KMS-11 (cell line): Measurements from ENCODE around the gene C11orf24.
"Not testable (repeated sequence)": the region's sequence is repeated elsewhere in the genome, so short reads cannot be mapped to it uniquely, and the experiment has no call there.

Source experiments
- H2AFZ ChIP-seq: fragments of 200-600 bp; sonication (generic); 2 replicates; pipeline ENCODE4 v1.6.1; 2016; ENCODE audit warnings: antibody characterized with exemption, mixed run types, low read depth
- H3K27ac ChIP-seq: fragments of 200-600 bp; sonication (generic); 2 replicates; pipeline ENCODE4 v1.6.1; 2016; ENCODE audit warnings: mild to moderate bottlenecking, mixed run types
- H3K27me3 ChIP-seq: fragments of 200-600 bp; sonication (generic); 2 replicates; pipeline ENCODE4 v1.6.1; 2017; ENCODE audit warnings: mild to moderate bottlenecking, low read depth, mixed run types, moderate library complexity; ENCODE audit not compliant: insufficient read depth
- H3K36me3 ChIP-seq: fragments of 200-600 bp; sonication (generic); 2 replicates; pipeline ENCODE4 v1.6.1; 2017; ENCODE audit warnings: mild to moderate bottlenecking, mixed run types; ENCODE audit not compliant: insufficient read depth
- H3K4me1 ChIP-seq: fragments of 200-600 bp; sonication (generic); 2 replicates; pipeline ENCODE4 v1.6.1; 2016; ENCODE audit warnings: mild to moderate bottlenecking, low read depth, mixed run types; ENCODE audit not compliant: poor library complexity, severe bottlenecking
- H3K4me2 ChIP-seq: fragments of 200-600 bp; sonication (generic); 2 replicates; pipeline ENCODE4 v1.7.0; 2016; ENCODE audit warnings: mild to moderate bottlenecking, mixed run types
- H3K4me3 ChIP-seq: fragments of 200-600 bp; sonication (generic); IDR thresholded peaks from 2 replicates; pipeline ENCODE4 v1.6.1; 2017; ENCODE audit warnings: low read depth, low read length, mixed read lengths; ENCODE audit not compliant: insufficient read depth
- H3K79me2 ChIP-seq: fragments of 200-600 bp; sonication (generic); 2 replicates; pipeline ENCODE4 v1.6.1; 2016; ENCODE audit warnings: low read depth, mixed run types; ENCODE audit not compliant: insufficient read depth
- H3K9ac ChIP-seq: fragments of 200-600 bp; sonication (generic); 2 replicates; pipeline ENCODE4 v1.6.1; 2016; ENCODE audit warnings: mild to moderate bottlenecking, mixed run types
- H4K20me1 ChIP-seq: fragments of 200-600 bp; sonication (generic); 2 replicates; pipeline ENCODE4 v1.6.1; 2016; ENCODE audit warnings: mild to moderate bottlenecking, mixed run types; ENCODE audit not compliant: insufficient read depth
- TF ChIP-seq, protein P1 (sequence below): fragments of 200-600 bp; sonication (generic); conservative IDR thresholded peaks from 2 replicates; pipeline ENCODE4 v1.6.1; 2017; ENCODE audit warnings: low read depth, mild to moderate bottlenecking, antibody characterized with exemption, low read length, moderate library complexity, mixed read lengths

Gene C11orf24

DNA sequence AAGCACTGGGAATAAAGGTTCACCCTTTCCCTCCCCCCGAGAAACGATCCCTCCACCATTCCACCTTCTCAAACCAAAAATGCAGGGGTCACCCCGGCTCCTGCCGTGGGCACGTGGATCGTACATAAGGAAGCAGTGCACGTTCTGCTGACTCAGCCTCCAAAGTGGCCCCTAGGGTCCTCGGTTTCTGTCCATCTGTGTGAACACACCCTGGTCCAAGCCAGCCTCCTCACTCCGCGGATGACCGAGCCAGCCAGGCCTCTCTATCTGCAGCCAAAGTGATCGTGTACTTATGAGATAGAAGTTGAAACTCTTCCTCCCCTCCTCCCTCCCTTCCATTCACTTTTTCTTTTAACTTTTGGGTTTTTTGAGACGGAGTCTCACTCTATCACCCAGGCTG lies 16.2 kb downstream of the C11orf24 start:
- Histone ChIP-seq H3K27ac (no peak overlapping the region), H3K79me2 (no peaks in the 10 kb centered on the region), H2AFZ (no peak overlapping the region), H3K4me3 (no peak overlapping the region), H4K20me1 (no peaks in the 10 kb centered on the region), H3K4me1 (peaks cover 10% of the 10 kb centered on the region), H3K36me3 (no peaks in the 10 kb centered on the region), H3K9ac (no peak overlapping the region), H3K4me2 (no peak overlapping the region), H3K27me3 (no peaks in the 10 kb centered on the region)
- TF ChIP-seq, protein P1, sequence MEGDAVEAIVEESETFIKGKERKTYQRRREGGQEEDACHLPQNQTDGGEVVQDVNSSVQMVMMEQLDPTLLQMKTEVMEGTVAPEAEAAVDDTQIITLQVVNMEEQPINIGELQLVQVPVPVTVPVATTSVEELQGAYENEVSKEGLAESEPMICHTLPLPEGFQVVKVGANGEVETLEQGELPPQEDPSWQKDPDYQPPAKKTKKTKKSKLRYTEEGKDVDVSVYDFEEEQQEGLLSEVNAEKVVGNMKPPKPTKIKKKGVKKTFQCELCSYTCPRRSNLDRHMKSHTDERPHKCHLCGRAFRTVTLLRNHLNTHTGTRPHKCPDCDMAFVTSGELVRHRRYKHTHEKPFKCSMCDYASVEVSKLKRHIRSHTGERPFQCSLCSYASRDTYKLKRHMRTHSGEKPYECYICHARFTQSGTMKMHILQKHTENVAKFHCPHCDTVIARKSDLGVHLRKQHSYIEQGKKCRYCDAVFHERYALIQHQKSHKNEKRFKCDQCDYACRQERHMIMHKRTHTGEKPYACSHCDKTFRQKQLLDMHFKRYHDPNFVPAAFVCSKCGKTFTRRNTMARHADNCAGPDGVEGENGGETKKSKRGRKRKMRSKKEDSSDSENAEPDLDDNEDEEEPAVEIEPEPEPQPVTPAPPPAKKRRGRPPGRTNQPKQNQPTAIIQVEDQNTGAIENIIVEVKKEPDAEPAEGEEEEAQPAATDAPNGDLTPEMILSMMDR, result no peak

GRCh38 chr11:68254421-68254820 lies 17.4 kb downstream of the C11orf24 start:
- no peaks in the 10 kb centered on the region for H3K36me3 ChIP-seq
- H4K20me1 ChIP-seq, result no peaks in the 10 kb centered on the region
- TF ChIP-seq, protein P1, result no peak
- H3K79me2 ChIP-seq, result no peaks in the 10 kb centered on the region
- H3K4me1 ChIP-seq, result peaks cover 10% of the 10 kb centered on the region
- H3K27ac ChIP-seq, result no peak overlapping the region
- no peak overlapping the region for H2AFZ ChIP-seq
- no peak overlapping the region for H3K4me2 ChIP-seq
- no peak overlapping the region for H3K9ac ChIP-seq
- H3K27me3 ChIP-seq, result no peaks in the 10 kb centered on the region
- H3K4me3 ChIP-seq, result no peak overlapping the region

DNA sequence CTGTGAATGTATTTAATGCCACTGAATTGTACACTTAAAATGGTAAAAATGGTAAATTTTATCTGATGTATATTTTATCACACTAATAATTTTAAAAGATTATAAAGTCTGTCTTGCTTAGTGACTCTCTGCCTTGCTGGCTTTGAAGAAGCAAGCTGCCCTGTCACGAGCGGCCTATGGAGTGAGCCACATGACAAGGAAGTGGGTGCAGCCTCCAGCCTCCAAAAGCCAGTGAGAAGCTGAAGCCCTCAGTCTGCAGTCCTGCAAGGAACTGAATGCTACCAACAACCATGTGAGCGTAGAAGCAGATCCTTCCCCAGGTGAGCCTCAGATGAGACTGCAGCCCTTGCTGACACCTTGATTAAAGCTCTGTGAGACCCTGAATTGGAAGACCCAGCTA lies 20.0 kb downstream of the C11orf24 start:
- Histone ChIP-seq H3K4me1 (no peaks in the 10 kb centered on the region), H3K4me2 (no peak overlapping the region), H3K36me3 (no peaks in the 10 kb centered on the region), H4K20me1 (no peaks in the 10 kb centered on the region), H3K9ac (no peak overlapping the region), H3K27me3 (no peaks in the 10 kb centered on the region), H3K4me3 (no peak overlapping the region), H3K79me2 (no peaks in the 10 kb centered on the region), H2AFZ (no peak overlapping the region), H3K27ac (no peak overlapping the region)
- TF ChIP-seq, protein P1, result no peak

DNA sequence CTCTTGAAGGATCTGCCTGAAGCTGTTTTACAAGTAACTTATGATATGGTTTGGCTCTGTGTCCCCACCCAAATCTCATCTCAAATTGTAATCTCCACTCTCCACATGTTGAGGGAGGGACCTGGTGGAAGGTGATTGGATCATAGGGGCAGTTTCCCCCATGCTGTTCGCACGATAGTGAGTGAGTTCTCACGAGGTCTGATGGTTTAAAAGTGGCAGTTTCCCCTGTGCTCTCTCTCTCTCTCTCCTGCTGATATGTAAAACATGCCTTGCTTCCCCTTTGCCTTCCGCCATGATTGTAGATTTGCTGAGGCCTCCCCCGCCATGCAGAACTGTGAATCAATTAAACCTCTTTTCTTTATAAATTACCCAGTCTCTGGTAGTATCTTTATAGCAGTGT lies 26.9 kb downstream of the C11orf24 start:
- not testable (repeated sequence) for H3K9ac ChIP-seq, H4K20me1 ChIP-seq, H3K4me1 ChIP-seq, H3K79me2 ChIP-seq, H3K36me3 ChIP-seq, H3K4me3 ChIP-seq, H3K27ac ChIP-seq, H2AFZ ChIP-seq, H3K4me2 ChIP-seq, H3K27me3 ChIP-seq

GRCh38 chr11:68243847-68244246 lies 27.9 kb downstream of the C11orf24 start:
- H3K4me1 ChIP-seq, H3K4me3 ChIP-seq, H4K20me1 ChIP-seq, H3K79me2 ChIP-seq, H3K36me3 ChIP-seq, H3K27ac ChIP-seq, H3K4me2 ChIP-seq, H3K9ac ChIP-seq, H3K27me3 ChIP-seq, H2AFZ ChIP-seq: not testable (repeated sequence)

DNA sequence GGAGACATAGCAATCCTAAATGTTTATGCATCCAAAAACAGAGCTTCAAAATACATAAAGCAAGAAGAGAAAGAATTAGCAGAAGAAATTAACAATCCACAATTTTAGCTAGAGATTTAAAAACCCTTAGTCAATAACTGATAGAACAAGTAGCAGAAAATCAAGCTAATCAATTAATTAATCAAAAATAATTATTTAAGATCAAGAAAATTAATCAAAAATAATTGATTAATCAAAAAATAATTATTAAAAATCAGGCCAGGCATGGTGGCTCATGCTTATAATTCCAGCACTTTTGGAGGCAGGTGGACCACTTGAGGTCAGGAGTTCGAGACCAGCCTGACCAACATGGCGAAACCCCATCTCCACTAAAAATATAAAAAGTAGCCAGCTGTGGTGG lies 29.2 kb downstream of the C11orf24 start:
- no peaks in the 10 kb centered on the region for H3K36me3 ChIP-seq
- H3K9ac ChIP-seq, result no peak overlapping the region
- no peaks in the 10 kb centered on the region for H3K4me1 ChIP-seq
- no peak overlapping the region for H3K4me3 ChIP-seq
- H4K20me1 ChIP-seq, result no peaks in the 10 kb centered on the region
- no peaks in the 10 kb centered on the region for H3K27me3 ChIP-seq
- no peak overlapping the region for H2AFZ ChIP-seq
- no peaks in the 10 kb centered on the region for H3K79me2 ChIP-seq
- H3K4me2 ChIP-seq, result no peak overlapping the region
- TF ChIP-seq, protein P1, result no peak
- H3K27ac ChIP-seq, result no peak overlapping the region
